GM19035 (cell line): ENCODE data around the gene C11orf86.

ENCODE experiments used
- ATAC-seq: cut with Tn5 transposase; IDR thresholded peaks from one replicate; pipeline ENCODE4 v1.9.1; 2021; ENCODE audit not compliant: unreplicated experiment

C11orf86 gene

DNA sequence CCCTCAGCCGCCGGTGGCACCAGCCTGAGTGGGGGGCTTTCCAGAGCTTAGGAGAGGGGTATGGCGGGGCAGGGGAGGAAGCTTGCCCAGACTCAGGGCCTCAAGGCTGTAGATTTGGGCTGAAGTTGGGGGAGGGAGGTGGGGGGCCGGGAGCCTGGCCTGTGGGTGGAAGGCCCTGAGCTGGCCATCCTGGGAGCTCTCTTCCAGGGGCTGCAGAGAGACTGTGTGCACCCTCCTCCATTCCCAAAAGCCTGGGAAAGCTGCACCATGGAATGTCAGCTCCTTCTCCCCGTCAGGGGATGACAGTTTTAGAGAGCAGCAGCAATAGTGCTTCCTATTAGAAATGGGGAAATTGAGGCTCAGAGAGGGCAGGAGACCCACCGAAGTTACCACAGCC is 48.9 kb downstream of the C11orf86 start:
- no peak for ATAC-seq

DNA sequence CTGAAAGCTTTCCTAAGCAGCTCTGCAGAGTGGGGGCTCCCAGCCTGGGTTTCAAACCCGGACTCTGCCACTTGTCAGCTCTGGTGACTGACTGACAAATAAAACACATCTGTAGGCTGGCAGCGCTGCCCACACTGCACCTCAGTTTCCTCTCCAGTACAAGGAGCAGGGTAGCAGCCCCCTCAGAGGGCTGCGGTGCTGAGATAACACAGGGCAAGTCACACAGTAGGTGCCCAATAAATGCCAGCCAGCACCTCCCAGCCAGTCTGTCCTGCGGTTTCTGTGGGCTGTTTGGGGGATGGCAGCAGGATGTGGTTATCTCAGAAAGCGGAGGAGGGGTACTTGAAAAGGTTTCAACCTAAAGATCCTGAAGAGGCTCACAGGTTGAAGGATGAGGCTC is 49.3 kb downstream of the C11orf86 start:
- no peak for ATAC-seq

DNA sequence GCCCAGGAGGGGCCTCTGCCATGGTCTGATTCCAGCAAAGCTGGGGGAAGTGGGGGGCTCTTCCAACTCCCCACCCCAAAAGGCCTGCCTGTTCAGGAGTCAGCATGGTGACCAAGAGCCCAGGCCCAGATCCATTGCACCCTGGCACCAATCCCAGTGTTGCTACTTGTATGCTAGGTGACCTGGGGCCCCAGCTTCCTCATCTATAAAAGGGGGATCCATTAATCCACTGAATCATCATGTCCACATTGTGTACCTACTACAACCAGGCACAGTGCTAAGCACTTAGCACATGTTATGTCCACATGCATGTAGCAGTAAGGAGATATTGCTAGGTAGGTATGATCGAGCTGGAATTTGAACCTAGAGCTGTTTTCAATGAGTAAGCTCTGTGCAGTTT is 49.9 kb downstream of the C11orf86 start:
- ATAC-seq: no peak

DNA sequence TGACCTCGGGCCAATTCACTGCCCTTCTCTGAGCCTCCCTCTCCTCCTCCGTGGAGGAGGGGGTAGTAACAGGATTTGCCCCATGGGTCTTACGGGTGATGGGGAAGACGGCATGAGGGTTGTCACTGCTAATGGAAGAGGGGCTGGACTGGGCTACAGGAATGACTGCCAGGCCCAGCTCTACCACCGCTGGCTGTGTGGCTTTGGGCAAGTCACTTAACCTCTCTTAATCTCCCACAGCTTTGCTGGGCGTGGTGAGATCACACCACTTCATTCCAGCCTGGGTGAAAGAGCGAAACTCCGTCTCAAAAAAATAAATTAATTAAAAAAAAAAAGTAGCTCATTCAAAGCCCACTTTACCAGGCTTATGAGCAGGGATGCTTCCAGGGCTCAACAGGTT is 50.6 kb downstream of the C11orf86 start:
- no peak for ATAC-seq
